HEK293 (cell line): ENCODE data around the gene CDADC1.

Source experiments
- TCF7L2 ChIP-seq: IDR thresholded peaks from 2 replicates; pipeline ENCODE4 v1.6.1; 2011; ENCODE audit warnings: low read depth, mild to moderate bottlenecking, inconsistent platforms, low read length, moderate library complexity, borderline replicate concordance
- ZNF274 ChIP-seq, 2 experiments: fragments of 200-500 bp in 1 of 2; fragments of 450-650 bp in 1 of 2; sonication (Bioruptor generic) in 1 of 2; formaldehyde crosslinking in 1 of 2; IDR thresholded peaks; 2 replicates each; pipeline versions ENCODE4 v1.5.1 to v1.6.1; 2014 to 2016; ENCODE audit warnings: borderline replicate concordance in 1 of 2, inconsistent platforms in 1 of 2, low read length in 1 of 2, missing biosample characterization in 1 of 2, missing genetic modification characterization in 1 of 2
- TF ChIP-seq, protein P1 (sequence below): fragments of 450-650 bp; formaldehyde crosslinking; IDR thresholded peaks from 2 replicates; pipeline ENCODE4 v1.5.1; 2016; ENCODE audit warnings: missing biosample characterization, missing genetic modification characterization
- TF ChIP-seq, protein P2 (sequence below): fragments of 450-650 bp; formaldehyde crosslinking; IDR thresholded peaks from 2 replicates; pipeline ENCODE4 v1.5.1; 2016; ENCODE audit warnings: missing biosample characterization, missing genetic modification characterization, borderline replicate concordance

DNA sequence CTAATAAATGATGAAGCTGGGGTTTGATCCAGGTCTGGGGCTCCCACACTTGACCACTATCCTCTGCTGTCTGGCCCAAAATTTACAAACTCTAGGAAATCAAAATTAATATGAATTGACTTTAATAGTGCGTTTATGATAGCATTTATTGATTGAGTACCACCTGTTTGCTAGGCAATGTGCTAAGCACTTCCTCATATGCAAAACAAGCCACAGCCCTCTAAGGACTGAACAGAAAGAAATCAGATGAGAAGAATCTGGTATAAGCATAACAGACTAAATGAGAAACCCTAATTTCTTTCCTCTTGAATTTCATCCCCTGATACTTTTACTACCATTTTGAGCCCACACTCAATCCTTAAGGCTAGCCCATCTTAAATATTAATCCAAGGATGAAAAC is 34.2 kb upstream of the CDADC1 start:
- TF ChIP-seq, protein P1, sequence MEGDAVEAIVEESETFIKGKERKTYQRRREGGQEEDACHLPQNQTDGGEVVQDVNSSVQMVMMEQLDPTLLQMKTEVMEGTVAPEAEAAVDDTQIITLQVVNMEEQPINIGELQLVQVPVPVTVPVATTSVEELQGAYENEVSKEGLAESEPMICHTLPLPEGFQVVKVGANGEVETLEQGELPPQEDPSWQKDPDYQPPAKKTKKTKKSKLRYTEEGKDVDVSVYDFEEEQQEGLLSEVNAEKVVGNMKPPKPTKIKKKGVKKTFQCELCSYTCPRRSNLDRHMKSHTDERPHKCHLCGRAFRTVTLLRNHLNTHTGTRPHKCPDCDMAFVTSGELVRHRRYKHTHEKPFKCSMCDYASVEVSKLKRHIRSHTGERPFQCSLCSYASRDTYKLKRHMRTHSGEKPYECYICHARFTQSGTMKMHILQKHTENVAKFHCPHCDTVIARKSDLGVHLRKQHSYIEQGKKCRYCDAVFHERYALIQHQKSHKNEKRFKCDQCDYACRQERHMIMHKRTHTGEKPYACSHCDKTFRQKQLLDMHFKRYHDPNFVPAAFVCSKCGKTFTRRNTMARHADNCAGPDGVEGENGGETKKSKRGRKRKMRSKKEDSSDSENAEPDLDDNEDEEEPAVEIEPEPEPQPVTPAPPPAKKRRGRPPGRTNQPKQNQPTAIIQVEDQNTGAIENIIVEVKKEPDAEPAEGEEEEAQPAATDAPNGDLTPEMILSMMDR = no peak
- TF ChIP-seq TCF7L2 = no peak
- TF ChIP-seq, protein P2, sequence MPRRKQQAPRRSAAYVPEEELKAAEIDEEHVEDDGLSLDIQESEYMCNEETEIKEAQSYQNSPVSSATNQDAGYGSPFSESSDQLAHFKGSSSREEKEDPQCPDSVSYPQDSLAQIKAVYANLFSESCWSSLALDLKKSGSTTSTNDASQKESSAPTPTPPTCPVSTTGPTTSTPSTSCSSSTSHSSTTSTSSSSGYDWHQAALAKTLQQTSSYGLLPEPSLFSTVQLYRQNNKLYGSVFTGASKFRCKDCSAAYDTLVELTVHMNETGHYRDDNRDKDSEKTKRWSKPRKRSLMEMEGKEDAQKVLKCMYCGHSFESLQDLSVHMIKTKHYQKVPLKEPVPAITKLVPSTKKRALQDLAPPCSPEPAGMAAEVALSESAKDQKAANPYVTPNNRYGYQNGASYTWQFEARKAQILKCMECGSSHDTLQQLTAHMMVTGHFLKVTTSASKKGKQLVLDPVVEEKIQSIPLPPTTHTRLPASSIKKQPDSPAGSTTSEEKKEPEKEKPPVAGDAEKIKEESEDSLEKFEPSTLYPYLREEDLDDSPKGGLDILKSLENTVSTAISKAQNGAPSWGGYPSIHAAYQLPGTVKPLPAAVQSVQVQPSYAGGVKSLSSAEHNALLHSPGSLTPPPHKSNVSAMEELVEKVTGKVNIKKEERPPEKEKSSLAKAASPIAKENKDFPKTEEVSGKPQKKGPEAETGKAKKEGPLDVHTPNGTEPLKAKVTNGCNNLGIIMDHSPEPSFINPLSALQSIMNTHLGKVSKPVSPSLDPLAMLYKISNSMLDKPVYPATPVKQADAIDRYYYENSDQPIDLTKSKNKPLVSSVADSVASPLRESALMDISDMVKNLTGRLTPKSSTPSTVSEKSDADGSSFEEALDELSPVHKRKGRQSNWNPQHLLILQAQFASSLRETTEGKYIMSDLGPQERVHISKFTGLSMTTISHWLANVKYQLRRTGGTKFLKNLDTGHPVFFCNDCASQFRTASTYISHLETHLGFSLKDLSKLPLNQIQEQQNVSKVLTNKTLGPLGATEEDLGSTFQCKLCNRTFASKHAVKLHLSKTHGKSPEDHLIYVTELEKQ (tag by site-specific recombination) = no peak
- TF ChIP-seq ZNF274 (IDR thresholded peaks at IDR 0.05; ENCODE audit: low read length) = no peak
- TF ChIP-seq ZNF274 (tag by site-specific recombination; IDR thresholded peaks at IDR 0.05; ENCODE audit: borderline replicate concordance) = no peak
